Progenitor cell of endocrine pancreas (in vitro differentiated cells): ENCODE data around the gene TNNI2. TPM values are rescaled to one million over a fixed set of nuclear protein-coding genes. Genes with fewer than 3 reads are reported as not detected.

ENCODE experiments used
- DNase-seq: peaks from one replicate; pipeline ENCODE4 v3.0.0; 2021; ENCODE audit warnings: low spot score; ENCODE audit not compliant: unreplicated experiment
- H3K27ac Mint-ChIP-seq: 2 replicates; pipeline ENCODE4 v1.8.0; 2021; ENCODE audit warnings: mild to moderate bottlenecking, moderate library complexity, mixed read lengths
- H3K27me3 Mint-ChIP-seq: 2 replicates; pipeline ENCODE4 v1.8.0; 2021; ENCODE audit warnings: mixed read lengths
- H3K36me3 Mint-ChIP-seq: 2 replicates; pipeline ENCODE4 v1.8.0; 2022; ENCODE audit warnings: mixed read lengths; ENCODE audit not compliant: insufficient read depth
- H3K4me1 Mint-ChIP-seq: 2 replicates; pipeline ENCODE4 v1.8.0; 2021; ENCODE audit warnings: low read depth, mixed read lengths
- H3K4me3 Mint-ChIP-seq: 2 replicates; pipeline ENCODE4 v1.8.0; 2021; ENCODE audit warnings: low read depth, mild to moderate bottlenecking, moderate library complexity, mixed read lengths
- H3K9me3 Mint-ChIP-seq: 2 replicates; pipeline ENCODE4 v1.8.0; 2021; ENCODE audit warnings: low read depth, mixed read lengths
- total RNA-seq: library from RNA; stranded (reverse); gene quantifications from 2 replicates; pipeline ENCODE4 v1.2.1, GENCODE V29; 2021
- TF ChIP-seq, protein P1 (sequence below): fragments of 200-600 bp; sonication (generic); IDR thresholded peaks from one replicate; pipeline ENCODE4 v1.5.0; 2021; ENCODE audit warnings: antibody characterized with exemption, mild to moderate bottlenecking; ENCODE audit not compliant: unreplicated experiment

The TNNI2 gene
- total RNA-seq, 1 donor from 2014 or later, result 0.55 TPM

- H3K4me1 Mint-ChIP-seq, result peaks cover 23% of the 10 kb centered on the region
- TF ChIP-seq, protein P1, sequence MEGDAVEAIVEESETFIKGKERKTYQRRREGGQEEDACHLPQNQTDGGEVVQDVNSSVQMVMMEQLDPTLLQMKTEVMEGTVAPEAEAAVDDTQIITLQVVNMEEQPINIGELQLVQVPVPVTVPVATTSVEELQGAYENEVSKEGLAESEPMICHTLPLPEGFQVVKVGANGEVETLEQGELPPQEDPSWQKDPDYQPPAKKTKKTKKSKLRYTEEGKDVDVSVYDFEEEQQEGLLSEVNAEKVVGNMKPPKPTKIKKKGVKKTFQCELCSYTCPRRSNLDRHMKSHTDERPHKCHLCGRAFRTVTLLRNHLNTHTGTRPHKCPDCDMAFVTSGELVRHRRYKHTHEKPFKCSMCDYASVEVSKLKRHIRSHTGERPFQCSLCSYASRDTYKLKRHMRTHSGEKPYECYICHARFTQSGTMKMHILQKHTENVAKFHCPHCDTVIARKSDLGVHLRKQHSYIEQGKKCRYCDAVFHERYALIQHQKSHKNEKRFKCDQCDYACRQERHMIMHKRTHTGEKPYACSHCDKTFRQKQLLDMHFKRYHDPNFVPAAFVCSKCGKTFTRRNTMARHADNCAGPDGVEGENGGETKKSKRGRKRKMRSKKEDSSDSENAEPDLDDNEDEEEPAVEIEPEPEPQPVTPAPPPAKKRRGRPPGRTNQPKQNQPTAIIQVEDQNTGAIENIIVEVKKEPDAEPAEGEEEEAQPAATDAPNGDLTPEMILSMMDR, result peak; percentile 98
- peak; percentile 80 for DNase-seq
- H3K27ac Mint-ChIP-seq, result peak overlapping the region; percentile 87
- no peaks in the 10 kb centered on the region for H3K9me3 Mint-ChIP-seq
- H3K36me3 Mint-ChIP-seq, result no peaks in the 10 kb centered on the region
- H3K4me3 Mint-ChIP-seq, result no peak overlapping the region
- H3K27me3 Mint-ChIP-seq, result peaks cover 4% of the 10 kb centered on the region
Measured at GRCh38 chr11:1832211-1832919, 6.4 kb upstream of the TNNI2 start.

GRCh38 chr11:1832920-1833295, 5.9 kb upstream of the TNNI2 start:
- TF ChIP-seq, protein P1, result no peak
- Mint-ChIP-seq H3K9me3 (no peaks in the 10 kb centered on the region), H3K36me3 (no peaks in the 10 kb centered on the region), H3K27ac (no peak overlapping the region), H3K27me3 (peaks cover 4% of the 10 kb centered on the region), H3K4me3 (no peak overlapping the region), H3K4me1 (peaks cover 23% of the 10 kb centered on the region)
- no peak for DNase-seq

- Mint-ChIP-seq H3K9me3 (no peaks in the 10 kb centered on the region), H3K27me3 (no peaks in the 10 kb centered on the region), H3K4me1 (peaks cover 21% of the 10 kb centered on the region), H3K4me3 (no peak overlapping the region), H3K27ac (peak overlapping the region; percentile 94), H3K36me3 (no peaks in the 10 kb centered on the region)
- no peak for DNase-seq
- TF ChIP-seq, protein P1, result no peak
Measured at GRCh38 chr11:1834062-1834610, 4.6 kb upstream of the TNNI2 start.

DNA sequence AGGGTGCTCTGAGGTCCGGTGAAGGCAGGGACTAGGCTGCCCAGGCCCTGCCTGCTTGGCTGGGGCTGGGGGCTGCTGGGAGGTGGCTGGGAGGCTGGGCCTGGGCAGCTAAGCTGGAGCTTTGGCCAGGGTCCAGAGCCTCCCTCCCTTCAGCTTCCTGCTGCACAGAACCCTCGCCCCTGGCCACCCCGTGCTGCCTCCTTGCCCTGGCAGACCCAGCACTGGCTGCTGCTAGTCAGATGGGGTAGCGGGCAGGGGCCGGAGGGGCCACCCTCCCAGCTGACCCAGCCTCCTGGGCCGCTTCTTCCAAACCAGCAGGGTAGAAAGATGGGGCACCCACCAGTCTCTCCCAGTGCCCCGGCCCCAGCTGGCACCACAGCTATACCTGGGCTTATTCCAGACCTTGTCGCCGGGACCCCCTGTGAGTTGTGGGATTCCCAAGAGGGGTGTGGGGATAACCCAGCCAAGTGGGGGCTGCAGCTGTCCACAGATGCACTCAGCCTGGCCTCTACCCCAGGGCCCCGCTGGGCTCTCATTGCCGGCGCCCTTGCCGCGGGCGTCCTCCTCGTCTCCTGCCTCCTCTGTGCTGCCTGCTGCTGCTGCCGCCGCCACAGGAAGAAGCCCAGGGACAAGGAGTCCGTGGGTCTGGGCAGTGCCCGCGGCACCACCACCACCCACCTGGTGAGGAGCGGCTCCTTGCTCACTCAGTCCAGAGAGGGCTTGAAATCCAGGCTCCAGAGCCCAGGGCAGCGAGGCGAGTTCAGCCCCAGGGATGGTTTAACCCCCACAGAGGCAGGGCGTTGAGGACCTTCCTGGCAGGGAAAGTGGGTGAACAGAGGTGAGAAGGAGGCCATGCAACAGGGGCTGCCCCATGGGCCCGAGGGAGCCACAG, 3.8 kb upstream of the TNNI2 start, which contains the start of gene SYT8:
SYT8 (plus strand) TSS at position 212 of the 892 bp plus-strand sequence; CDS start at position 328, 116 bp downstream.
- Mint-ChIP-seq H3K27me3 (no peaks in the 10 kb centered on the region), H3K9me3 (no peaks in the 10 kb centered on the region), H3K4me3 (no peak within 1 kb of the TSS), H3K27ac (peak within 1 kb of the TSS; percentile 94), H3K4me1 (peaks cover 21% of the 10 kb centered on the region), H3K36me3 (no peaks in the 10 kb centered on the region)
- no peak for DNase-seq
- TF ChIP-seq, protein P1, result no peak

DNA sequence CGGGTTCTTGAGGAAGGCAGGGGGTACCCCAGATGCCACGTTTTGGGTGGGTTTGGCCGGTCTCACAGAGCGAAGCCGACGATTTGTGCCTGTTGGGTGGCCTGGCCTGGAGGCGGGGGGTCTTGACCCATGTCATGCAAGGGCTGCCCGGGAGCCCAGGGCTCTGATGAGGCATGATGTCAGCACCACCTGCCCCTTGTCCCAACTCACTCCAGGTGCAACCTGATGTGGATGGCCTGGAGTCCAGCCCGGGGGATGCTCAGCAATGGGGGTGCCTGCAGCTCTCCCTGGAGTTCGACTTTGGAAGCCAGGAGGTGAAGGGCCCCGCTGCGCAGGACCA, 3.1 kb upstream of the TNNI2 start:
- Mint-ChIP-seq H3K9me3 (no peaks in the 10 kb centered on the region), H3K4me3 (no peak overlapping the region), H3K27me3 (no peaks in the 10 kb centered on the region), H3K4me1 (peaks cover 18% of the 10 kb centered on the region), H3K27ac (no peak overlapping the region), H3K36me3 (no peaks in the 10 kb centered on the region)
- DNase-seq, result no peak
- TF ChIP-seq, protein P1, result no peak
